Measurements from ENCODE around the gene NRCAM. TPM values are rescaled to one million over a fixed set of nuclear protein-coding genes. Genes with fewer than 3 reads are reported as not detected.

The NRCAM gene
- total and polyA plus RNA-seq, 4 donors = 0.17 to 3.2 (median 0.64) TPM

DNA sequence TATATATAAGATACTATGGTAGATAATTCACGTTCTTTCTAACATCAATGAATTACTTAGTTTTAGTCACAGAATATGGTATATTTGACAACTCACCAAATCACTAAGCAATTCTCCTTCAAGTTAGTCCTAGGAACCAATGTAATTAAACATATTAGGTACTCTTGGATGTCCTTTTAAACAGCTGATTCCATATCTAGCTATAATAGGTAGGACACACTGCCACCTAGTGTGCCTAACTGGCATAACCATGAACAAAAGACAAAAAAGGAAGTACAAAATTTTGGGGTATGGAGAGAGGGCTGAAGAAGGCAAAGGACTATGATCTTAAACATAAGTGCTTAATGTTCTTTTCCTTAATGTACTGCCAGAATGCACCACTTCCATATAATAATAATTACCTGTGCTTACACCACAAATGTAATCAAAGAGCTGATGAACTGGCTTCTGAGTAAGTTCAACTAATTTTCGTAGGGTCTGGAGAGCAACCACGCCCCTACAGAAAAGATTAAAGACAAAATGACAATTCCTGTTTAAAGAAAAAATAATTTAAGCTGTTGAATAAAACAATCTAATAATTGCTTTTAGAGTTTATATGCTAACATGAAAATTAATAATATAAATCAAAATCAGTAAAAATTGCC lies 41.0 kb upstream of the NRCAM start:
- Histone ChIP-seq H3K4me1 (ENCODE audit: control insufficient read depth in 4 of 4, insufficient read depth in 4 of 4, low read length in 3 of 4) (no peaks in the 10 kb centered on the region), H3K36me3 (ENCODE audit: control insufficient read depth in 4 of 4, insufficient read depth in 3 of 4, low read depth in 1 of 4, low read length in 3 of 4) (peaks cover 6 to 33% (median 19%) of the 10 kb centered on the region in 4 donors), H3K9me3 (ENCODE audit: control insufficient read depth in 4 of 4, low read length in 3 of 4) (no peaks in the 10 kb centered on the region), H3K27me3 (ENCODE audit: control insufficient read depth in 4 of 4, insufficient read depth in 4 of 4, low read length in 3 of 4) (no peaks in the 10 kb centered on the region), H3K9ac (ENCODE audit: low read depth in 1 of 2, low read length in 2 of 2) (no peak overlapping the region), H3K27ac (ENCODE audit: low read depth in 1 of 2, low read length in 2 of 2) (no peak overlapping the region), H3K4me3 (ENCODE audit: low read depth in 1 of 3, low read length in 3 of 3) (no peak overlapping the region)
- TF ChIP-seq HNF4A (conservative IDR thresholded peaks at IDR 0.05) = no peak
- TF ChIP-seq NR2F2 (IDR thresholded peaks at IDR 0.05) = no peak
- TF ChIP-seq HNF4G (IDR thresholded peaks at IDR 0.05) = no peak
- no peak for TF ChIP-seq FOXA1 (IDR thresholded peaks at IDR 0.05)
- no peak for TF ChIP-seq GABPA (IDR thresholded peaks at IDR 0.05 in 1 of 2, conservative IDR thresholded peaks at IDR 0.05 in 1 of 2)
- TF ChIP-seq YY1 (IDR thresholded peaks at IDR 0.05) = no peak
- peak; percentile 82 to 88 for TF ChIP-seq RAD21 (IDR thresholded peaks at IDR 0.05)
- TF ChIP-seq, protein P1, sequence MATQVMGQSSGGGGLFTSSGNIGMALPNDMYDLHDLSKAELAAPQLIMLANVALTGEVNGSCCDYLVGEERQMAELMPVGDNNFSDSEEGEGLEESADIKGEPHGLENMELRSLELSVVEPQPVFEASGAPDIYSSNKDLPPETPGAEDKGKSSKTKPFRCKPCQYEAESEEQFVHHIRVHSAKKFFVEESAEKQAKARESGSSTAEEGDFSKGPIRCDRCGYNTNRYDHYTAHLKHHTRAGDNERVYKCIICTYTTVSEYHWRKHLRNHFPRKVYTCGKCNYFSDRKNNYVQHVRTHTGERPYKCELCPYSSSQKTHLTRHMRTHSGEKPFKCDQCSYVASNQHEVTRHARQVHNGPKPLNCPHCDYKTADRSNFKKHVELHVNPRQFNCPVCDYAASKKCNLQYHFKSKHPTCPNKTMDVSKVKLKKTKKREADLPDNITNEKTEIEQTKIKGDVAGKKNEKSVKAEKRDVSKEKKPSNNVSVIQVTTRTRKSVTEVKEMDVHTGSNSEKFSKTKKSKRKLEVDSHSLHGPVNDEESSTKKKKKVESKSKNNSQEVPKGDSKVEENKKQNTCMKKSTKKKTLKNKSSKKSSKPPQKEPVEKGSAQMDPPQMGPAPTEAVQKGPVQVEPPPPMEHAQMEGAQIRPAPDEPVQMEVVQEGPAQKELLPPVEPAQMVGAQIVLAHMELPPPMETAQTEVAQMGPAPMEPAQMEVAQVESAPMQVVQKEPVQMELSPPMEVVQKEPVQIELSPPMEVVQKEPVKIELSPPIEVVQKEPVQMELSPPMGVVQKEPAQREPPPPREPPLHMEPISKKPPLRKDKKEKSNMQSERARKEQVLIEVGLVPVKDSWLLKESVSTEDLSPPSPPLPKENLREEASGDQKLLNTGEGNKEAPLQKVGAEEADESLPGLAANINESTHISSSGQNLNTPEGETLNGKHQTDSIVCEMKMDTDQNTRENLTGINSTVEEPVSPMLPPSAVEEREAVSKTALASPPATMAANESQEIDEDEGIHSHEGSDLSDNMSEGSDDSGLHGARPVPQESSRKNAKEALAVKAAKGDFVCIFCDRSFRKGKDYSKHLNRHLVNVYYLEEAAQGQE (IDR thresholded peaks at IDR 0.05) = no peak
- TF ChIP-seq EGR1 (IDR thresholded peaks at IDR 0.05; ENCODE audit: low read depth in 2 of 2) = no peak
- TF ChIP-seq SP1 (IDR thresholded peaks at IDR 0.05) = no peak
- TF ChIP-seq, protein P2, sequence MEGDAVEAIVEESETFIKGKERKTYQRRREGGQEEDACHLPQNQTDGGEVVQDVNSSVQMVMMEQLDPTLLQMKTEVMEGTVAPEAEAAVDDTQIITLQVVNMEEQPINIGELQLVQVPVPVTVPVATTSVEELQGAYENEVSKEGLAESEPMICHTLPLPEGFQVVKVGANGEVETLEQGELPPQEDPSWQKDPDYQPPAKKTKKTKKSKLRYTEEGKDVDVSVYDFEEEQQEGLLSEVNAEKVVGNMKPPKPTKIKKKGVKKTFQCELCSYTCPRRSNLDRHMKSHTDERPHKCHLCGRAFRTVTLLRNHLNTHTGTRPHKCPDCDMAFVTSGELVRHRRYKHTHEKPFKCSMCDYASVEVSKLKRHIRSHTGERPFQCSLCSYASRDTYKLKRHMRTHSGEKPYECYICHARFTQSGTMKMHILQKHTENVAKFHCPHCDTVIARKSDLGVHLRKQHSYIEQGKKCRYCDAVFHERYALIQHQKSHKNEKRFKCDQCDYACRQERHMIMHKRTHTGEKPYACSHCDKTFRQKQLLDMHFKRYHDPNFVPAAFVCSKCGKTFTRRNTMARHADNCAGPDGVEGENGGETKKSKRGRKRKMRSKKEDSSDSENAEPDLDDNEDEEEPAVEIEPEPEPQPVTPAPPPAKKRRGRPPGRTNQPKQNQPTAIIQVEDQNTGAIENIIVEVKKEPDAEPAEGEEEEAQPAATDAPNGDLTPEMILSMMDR (IDR thresholded peaks at IDR 0.05; ENCODE audit: low read depth, low read length, missing input control) = peak; percentile 77
- TF ChIP-seq, protein P3, sequence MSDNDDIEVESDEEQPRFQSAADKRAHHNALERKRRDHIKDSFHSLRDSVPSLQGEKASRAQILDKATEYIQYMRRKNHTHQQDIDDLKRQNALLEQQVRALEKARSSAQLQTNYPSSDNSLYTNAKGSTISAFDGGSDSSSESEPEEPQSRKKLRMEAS (IDR thresholded peaks at IDR 0.05) = no peak
- peak; percentile 53 for DNase-seq (ENCODE audit: low spot score)
- 92% methylated on average over 3 of the region's 3 CpGs for WGBS

DNA sequence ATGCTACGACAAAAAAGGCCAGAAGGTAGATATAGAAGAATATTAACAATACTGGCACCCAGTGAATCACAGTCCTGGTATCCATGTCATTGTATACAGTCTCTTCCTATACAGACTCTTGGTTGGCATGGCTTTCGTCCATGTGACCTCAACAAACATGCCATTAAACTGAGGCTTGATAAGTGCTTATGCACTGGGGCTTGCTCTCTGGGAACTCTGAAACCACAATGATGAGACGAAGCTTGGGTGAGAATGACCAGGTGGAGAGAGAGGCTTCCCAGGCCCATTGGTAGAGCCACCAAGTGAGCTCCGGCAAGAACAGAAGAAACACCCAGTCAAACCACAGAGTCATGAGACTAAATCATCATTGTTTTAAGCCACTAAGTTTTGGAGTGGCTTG lies 36.5 kb upstream of the NRCAM start:
- Histone ChIP-seq H3K9me3 (ENCODE audit: control insufficient read depth in 4 of 4, low read length in 3 of 4) (no peaks in the 10 kb centered on the region), H3K36me3 (ENCODE audit: control insufficient read depth in 4 of 4, insufficient read depth in 3 of 4, low read depth in 1 of 4, low read length in 3 of 4) (peaks cover 4 to 33% (median 12%) of the 10 kb centered on the region in 4 donors), H3K4me3 (ENCODE audit: low read depth in 1 of 3, low read length in 3 of 3) (no peak overlapping the region), H3K9ac (ENCODE audit: low read depth in 1 of 2, low read length in 2 of 2) (no peak overlapping the region), H3K27ac (ENCODE audit: low read depth in 1 of 2, low read length in 2 of 2) (no peak overlapping the region), H3K27me3 (ENCODE audit: control insufficient read depth in 4 of 4, insufficient read depth in 4 of 4, low read length in 3 of 4) (no peaks in the 10 kb centered on the region), H3K4me1 (ENCODE audit: control insufficient read depth in 4 of 4, insufficient read depth in 4 of 4, low read length in 3 of 4) (no peaks in the 10 kb centered on the region)
- TF ChIP-seq, protein P4, sequence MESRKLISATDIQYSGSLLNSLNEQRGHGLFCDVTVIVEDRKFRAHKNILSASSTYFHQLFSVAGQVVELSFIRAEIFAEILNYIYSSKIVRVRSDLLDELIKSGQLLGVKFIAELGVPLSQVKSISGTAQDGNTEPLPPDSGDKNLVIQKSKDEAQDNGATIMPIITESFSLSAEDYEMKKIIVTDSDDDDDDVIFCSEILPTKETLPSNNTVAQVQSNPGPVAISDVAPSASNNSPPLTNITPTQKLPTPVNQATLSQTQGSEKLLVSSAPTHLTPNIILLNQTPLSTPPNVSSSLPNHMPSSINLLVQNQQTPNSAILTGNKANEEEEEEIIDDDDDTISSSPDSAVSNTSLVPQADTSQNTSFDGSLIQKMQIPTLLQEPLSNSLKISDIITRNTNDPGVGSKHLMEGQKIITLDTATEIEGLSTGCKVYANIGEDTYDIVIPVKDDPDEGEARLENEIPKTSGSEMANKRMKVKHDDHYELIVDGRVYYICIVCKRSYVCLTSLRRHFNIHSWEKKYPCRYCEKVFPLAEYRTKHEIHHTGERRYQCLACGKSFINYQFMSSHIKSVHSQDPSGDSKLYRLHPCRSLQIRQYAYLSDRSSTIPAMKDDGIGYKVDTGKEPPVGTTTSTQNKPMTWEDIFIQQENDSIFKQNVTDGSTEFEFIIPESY (IDR thresholded peaks at IDR 0.05) = no peak
- DNase-seq (ENCODE audit: low spot score) = no peak
- WGBS = 95% methylated on average over 4 of the region's 4 CpGs

Measured in liver (tissue), 9 donors.